Colonic mucosa (tissue), 4 donors: Measurements from ENCODE around the gene SLC5A12. TPM values are rescaled to one million over a fixed set of nuclear protein-coding genes. Genes with fewer than 3 reads are reported as not detected.

ENCODE experiments used
- DNase-seq: peaks from one replicate; pipeline ENCODE4 v3.0.0-alpha.2; 2020
- H3K27ac ChIP-seq: fragments of 200-600 bp; one replicate; pipeline ENCODE4 v1.8.0; 2021
- H3K27me3 ChIP-seq: fragments of 200-600 bp; one replicate; pipeline ENCODE4 v1.8.0; 2021
- H3K36me3 ChIP-seq: fragments of 200-600 bp; one replicate; pipeline ENCODE4 v1.8.0; 2021
- H3K4me1 ChIP-seq: fragments of 200-600 bp; one replicate; pipeline ENCODE4 v1.8.0; 2021; ENCODE audit warnings: mild to moderate bottlenecking
- H3K4me3 ChIP-seq: fragments of 200-600 bp; one replicate; pipeline ENCODE4 v1.8.0; 2021
- H3K9ac ChIP-seq, 2 donors: one replicate each; pipeline ENCODE4 v1.7.0; 2013; ENCODE audit warnings: control low read depth in 2 of 2, low read depth in 2 of 2, low read length in 2 of 2
- H3K9me3 ChIP-seq: fragments of 200-600 bp; one replicate; pipeline ENCODE4 v1.8.0; 2021
- CTCF ChIP-seq: fragments of 200-600 bp; IDR thresholded peaks from one replicate; pipeline ENCODE4 v1.8.0; 2022; ENCODE audit warnings: antibody characterized with exemption, mild to moderate bottlenecking
- intact Hi-C: fragments of 100-400 bp; cut with DNase I; formaldehyde crosslinking; loops from one replicate; pipeline ENCODE4 v1.14.1; 2022
- total RNA-seq, 2 donors: library from RNA; stranded (reverse); fragmentation: NEBNext Ultra II Directional in 1 of 2; extraction: Animal tissue kit (Norgen Biotek cat#: 25700) in 1 of 2; gene quantifications; one replicate each; pipeline ENCODE4 v1.2.1, GENCODE V29; 2021
- donor health status: healthy.
- donor health status: DM: no; HTN: no; CAD: no.
- donor health status: DM: no; HTN: no; CAD: no.

The SLC5A12 gene
- total RNA-seq, 2 donors from 2014 or later = 0.16 to 0.30 TPM

DNA sequence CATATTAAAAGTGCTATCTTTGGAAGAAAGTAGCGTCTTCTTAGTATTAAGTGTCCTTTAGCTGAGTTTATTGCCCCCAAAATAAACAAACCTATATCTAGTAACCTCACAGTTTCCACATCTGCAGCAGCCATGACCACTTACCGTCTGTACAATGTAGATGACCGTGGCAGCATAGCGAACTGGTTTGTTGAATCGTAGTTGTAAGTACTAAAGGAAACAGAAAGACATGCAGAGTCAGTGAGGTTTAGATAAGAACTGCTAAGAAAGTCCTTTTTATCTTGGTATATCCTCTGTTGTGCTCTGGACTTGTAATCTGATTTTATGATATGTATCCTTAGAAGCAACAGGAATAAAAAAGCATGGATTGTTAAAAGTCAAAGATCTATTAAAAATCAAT, 9.4 kb downstream of the SLC5A12 start:
- H3K4me3 ChIP-seq = no peak overlapping the region

DNA sequence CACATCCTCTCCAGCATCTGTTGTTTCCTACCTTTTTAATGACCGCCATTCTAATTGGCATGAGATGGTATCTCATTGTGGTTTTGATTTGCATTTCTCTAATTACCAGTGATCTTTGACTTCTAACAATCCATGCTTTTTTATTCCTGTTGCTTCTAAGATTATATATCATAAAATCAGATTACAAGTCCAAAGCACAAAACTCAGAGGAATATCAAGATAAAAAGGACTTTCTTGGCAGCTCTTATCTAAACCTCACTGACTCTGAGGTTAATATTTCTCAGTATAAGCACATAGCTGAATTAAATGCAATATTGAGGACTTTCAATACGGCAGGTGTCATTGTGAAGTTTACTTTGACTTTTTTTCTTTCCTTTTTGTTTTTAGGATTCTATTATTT, 11.4 kb downstream of the SLC5A12 start:
- intact Hi-C loops = no loop called here
- Histone ChIP-seq H3K27me3 (no peaks in the 10 kb centered on the region), H3K36me3 (no peaks in the 10 kb centered on the region)

More for the DNA sequence above, 9.4 kb downstream of the SLC5A12 start:
- no peak for DNase-seq
- H3K9ac ChIP-seq = no peak overlapping the region
- no peaks in the 10 kb centered on the region for H3K27me3 ChIP-seq
- no peak for TF ChIP-seq CTCF
- no peaks in the 10 kb centered on the region for H3K4me1 ChIP-seq
- H3K27ac ChIP-seq = no peak overlapping the region
- H3K36me3 ChIP-seq = no peaks in the 10 kb centered on the region
- intact Hi-C loops = no loop called here
- no peaks in the 10 kb centered on the region for H3K9me3 ChIP-seq

DNA sequence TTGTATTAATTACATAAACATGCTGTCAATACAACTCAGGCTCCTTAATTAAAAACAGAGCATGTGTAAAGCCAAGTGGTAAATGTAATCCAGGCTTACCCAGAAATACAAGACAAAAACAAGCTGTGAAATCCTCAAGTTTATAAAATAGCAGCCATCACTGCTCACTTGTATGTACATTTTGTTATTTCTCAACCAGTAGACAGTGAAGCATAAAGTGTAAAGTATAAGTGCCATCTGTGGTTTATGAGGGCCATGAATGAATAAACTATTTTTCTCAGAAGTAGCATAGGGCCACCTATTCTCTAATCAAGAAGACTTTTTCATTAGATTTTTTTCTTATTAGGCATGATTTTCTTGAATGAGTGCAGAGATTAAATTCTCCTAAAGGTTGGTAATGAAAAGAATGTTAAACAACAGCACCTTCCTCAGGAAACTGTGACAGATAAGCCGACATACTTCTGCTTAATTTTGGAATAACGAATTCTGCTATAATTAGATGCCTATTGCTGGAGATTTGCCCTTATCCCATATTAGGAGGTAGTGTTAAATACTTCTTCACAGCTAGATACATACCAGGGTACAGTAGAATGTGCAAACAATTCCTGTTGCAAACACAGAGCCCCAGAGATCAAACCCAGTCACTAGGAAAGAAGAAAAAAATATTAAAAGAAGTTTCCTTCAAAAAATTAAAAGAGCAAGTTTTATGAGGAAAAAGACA, 13.0 kb downstream of the SLC5A12 start:
- H3K27me3 ChIP-seq = no peaks in the 10 kb centered on the region
- no peak overlapping the region for H3K9ac ChIP-seq
- H3K4me1 ChIP-seq = no peaks in the 10 kb centered on the region
- no peak overlapping the region for H3K4me3 ChIP-seq
- no peak for DNase-seq
- no peaks in the 10 kb centered on the region for H3K9me3 ChIP-seq
- H3K36me3 ChIP-seq = no peaks in the 10 kb centered on the region
- no peak for TF ChIP-seq CTCF
- intact Hi-C loops = no loop called here
- no peak overlapping the region for H3K27ac ChIP-seq

More for the DNA sequence above, 11.4 kb downstream of the SLC5A12 start:
- H3K4me1 ChIP-seq = no peaks in the 10 kb centered on the region
- no peaks in the 10 kb centered on the region for H3K9me3 ChIP-seq
- H3K27ac ChIP-seq = no peak overlapping the region
- no peak overlapping the region for H3K9ac ChIP-seq
- H3K4me3 ChIP-seq = no peak overlapping the region
- no peak for DNase-seq
- no peak for TF ChIP-seq CTCF

DNA sequence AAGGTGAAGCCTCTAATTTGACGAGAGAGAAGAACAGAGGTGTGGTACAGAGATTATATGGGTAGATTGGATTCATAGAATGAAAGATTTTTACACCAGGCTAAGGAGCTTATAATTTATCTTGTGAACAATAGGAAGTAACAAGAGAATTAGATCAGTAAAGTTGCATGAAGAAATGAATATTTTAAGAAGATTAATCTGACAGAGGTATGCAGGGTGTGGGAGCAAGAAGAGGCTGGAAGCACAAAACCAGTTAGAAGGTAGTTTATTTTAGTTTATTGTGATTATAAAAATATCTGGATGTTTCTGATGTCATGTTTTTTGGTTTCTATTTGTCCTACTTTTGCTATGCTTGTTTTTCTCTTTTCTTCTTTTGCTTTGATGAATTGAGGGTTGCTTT, 15.7 kb downstream of the SLC5A12 start:
- intact Hi-C loops = no loop called here

GRCh38 chr11:26704249-26704648, 17.6 kb downstream of the SLC5A12 start:
- Histone ChIP-seq H3K36me3 (no peaks in the 10 kb centered on the region), H3K9ac (peak overlapping the region in 1 of 2 donors; percentile 7), H3K9me3 (no peaks in the 10 kb centered on the region), H3K4me3 (no peak overlapping the region), H3K4me1 (no peaks in the 10 kb centered on the region), H3K27ac (peak overlapping the region; percentile 63), H3K27me3 (no peaks in the 10 kb centered on the region)
- peak; percentile 59 for DNase-seq
- no peak for TF ChIP-seq CTCF
- intact Hi-C loops = no loop called here

More for the DNA sequence above, 15.7 kb downstream of the SLC5A12 start:
- no peak overlapping the region for H3K4me3 ChIP-seq
- H3K27me3 ChIP-seq = no peaks in the 10 kb centered on the region
- no peaks in the 10 kb centered on the region for H3K4me1 ChIP-seq
- no peak for DNase-seq
- no peaks in the 10 kb centered on the region for H3K9me3 ChIP-seq
- no peaks in the 10 kb centered on the region for H3K36me3 ChIP-seq
- no peak for TF ChIP-seq CTCF
- no peak overlapping the region for H3K27ac ChIP-seq
- no peak overlapping the region for H3K9ac ChIP-seq
